Activated CD4-positive, alpha-beta T cell treated with anti-CD3 and anti-CD28 coated beads, Interleukin-2, Interleukin-6, amounts not matched to agents 100 ng/mL and 50 ng/mL, durations not matched to agents 16 hours and 8 hours (primary cell): Measurements from ENCODE around the gene GRK7.

Source experiments
- DNase-seq: peaks from one replicate; pipeline ENCODE4 v3.0.0-alpha.2; 2020

The GRK7 gene, protein sequence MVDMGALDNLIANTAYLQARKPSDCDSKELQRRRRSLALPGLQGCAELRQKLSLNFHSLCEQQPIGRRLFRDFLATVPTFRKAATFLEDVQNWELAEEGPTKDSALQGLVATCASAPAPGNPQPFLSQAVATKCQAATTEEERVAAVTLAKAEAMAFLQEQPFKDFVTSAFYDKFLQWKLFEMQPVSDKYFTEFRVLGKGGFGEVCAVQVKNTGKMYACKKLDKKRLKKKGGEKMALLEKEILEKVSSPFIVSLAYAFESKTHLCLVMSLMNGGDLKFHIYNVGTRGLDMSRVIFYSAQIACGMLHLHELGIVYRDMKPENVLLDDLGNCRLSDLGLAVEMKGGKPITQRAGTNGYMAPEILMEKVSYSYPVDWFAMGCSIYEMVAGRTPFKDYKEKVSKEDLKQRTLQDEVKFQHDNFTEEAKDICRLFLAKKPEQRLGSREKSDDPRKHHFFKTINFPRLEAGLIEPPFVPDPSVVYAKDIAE (N-terminal part only)

DNA sequence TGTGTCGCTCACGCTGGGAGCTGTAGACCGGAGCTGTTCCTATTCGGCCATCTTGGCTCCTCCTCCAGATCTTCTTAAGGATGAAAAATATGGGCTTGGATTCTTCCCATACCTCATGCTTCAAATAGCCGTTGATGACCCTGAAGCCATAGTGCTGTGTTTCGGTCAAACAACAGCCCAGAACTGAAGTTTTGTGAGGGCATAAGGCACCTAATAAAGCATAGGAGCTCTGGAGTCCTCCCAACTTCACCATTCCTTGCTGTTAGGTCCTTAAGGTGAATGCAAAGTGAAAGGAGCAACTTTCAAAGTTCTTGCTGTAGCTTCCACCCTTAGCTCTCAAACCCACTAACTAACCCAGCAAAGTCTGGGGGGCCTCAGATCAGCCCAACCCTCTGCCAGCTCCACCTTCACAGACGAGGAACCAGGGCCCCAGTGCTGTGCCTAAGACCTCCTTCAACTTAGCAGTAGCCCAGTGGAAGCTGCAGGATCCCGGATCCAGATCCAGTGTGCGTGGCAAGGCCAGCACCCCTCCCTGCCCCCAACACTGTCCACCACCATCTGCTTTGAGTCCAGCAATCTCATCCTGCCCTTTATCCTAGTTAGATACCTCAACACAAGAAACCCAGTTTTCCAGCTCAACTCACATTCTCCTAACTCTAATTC is at the start of gene GRK7:
TSS of gene GRK7 (plus strand) at position 321 of the 663 bp plus-strand sequence. CDS start 14,877 bp downstream, outside the sequence.
- DNase-seq, result no peak

DNA sequence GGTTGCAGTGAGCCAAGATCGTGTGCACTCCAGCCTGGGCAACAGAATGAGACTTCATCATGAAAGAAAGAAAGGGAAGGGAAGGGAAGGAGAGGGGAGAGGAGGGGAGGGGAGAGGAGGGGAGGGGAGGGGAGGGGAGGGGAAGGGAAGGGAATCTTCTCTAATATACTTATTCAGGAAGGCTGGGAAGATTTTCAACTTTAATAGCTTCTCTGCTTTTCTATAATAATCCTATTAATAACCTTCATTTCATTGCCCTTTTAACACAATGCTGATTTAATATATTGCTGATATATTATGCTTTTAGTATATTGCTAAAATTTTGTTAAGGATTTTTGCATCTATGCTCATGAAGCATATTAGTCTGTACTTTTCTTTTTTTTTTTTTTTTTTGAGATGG is 48.5 kb upstream of the GRK7 start:
- DNase-seq, result no peak

DNA sequence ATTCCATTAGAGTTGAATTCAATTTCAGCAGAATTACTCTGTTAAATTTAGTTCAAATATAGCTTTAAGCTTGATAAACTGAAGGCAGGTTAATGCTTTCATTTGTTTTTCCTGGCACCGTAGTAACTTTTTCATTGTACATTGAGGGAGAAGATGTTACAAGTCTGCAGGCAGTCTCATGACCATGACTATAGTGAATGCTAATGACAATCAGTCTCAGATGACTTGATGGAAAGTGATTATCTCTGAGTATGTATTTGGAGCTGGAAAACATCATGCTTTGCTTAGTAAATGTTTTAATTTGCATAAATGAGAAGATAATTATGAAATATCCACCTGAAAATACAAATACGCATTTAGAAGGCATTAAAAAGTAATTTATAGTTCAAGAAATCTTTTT is 41.1 kb upstream of the GRK7 start:
- no peak for DNase-seq

DNA sequence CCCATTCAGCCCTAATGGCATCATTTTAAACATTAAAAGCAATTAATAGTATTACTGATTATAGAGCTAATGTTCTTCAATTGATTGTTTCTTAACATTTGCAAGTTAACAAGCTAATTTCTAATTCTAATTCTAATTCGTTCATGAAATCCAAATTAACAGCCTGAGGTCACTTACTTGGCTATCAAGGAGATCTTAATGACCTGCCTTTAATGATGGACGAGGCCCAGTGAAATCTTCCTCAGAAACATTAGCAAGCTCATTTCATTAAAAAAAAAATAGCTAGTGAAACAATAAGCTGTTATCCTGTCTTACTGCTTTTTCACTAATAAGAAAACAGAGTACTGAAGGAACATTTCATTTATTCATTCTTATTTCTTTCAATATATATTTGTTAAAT is 40.6 kb upstream of the GRK7 start:
- DNase-seq, result no peak

DNA sequence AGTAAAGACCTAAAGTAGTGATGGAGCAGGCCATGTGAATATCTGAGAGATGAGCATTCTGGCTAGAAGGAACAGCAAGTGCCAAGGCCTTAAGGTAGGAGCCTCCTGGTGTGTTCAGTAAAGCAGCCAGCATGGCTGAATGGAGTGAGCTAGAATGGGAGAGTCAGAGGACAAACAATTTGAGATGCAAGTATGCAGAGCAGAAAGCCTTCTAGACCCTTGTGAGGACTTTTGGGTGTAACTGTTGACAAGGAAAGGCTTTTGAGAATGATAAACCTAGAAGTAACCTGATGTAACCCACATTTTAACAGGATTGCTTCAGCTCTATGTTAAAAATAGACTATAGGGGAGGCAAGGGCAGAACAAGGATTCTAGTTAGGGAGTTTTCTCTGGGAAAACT is 40.0 kb upstream of the GRK7 start:
- DNase-seq, result no peak

DNA sequence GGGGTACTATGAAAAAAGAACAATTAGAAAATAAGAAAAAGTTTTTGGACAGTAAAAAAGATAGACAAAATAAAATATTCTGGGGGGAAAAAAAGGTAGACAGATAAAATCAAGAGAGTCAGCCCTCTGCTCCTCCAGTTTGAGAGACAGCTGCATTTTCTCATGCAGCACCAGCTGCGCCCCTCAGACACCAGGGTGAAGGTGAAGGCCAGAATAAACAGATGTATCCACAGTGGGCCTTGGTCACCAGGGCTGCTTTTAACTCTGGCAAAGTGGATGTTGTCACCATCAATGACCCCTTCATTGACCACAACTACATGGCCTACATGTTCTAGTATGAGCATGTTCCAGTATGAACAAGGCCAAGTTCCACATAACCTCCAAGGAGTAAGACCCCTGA is 39.0 kb upstream of the GRK7 start:
- no peak for DNase-seq

DNA sequence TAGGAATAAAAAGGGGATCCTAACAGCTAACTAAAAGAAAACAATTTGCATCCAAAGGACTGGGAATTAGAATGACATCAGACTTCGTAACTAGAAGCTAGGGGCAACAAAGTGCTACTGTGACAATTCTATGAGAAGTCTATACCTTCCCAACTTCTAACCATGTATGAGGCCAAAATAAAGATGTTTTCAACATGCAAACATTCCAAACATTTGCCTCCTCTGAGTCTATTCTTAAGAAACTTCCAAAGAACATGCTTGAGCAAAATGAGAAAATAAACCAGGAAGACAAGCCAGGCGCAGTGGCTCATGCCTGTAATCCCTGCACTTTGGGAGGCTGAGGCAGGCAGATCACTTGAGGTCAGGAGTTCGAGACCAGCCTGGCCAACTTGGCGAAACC is 38.2 kb upstream of the GRK7 start:
- DNase-seq, result no peak

DNA sequence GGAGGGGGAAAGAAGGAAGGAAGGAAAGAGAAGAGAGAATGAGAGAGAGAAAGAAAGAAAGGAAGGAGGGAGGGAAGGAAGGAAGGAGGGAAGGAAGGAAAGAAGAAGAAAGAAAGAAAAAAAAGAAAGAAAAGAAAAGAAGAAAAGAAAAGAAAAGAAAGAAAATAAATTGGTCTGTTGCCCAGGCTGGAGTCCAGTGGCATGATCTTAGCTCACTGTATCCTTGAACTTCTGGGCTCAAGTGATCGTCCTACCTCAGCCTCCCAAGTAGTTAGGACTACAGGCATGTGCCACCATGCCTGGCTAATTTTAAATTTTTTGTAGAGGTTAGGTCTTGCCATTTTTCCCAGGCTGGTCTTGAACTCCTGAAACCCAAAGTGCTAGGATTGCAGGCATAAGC is 36.7 kb upstream of the GRK7 start:
- DNase-seq, result no peak

DNA sequence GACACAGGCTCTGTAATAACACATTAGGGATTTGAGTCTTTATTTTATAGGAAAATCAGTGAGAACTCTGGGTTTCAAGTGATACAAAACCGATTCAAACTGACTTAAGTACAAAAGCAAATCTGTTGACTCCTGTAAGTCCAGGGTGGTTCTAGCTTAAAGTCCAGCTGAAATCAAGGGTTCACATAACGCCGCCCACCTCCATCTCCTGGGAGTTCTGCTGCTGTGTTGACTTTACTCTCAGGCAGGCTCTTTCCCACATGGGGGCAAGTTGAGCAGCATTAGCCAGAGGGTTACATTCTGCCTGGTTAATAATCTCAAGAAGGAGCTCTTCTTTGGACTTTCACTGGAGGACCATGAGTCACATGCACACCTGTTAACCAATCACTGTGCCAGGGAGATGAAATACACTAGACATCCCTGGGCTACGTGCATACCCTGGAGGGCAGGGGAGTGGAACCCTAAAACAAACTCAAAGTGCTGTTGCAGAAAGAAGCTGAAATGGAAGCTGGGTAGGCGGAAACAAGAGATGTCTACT is 34.8 kb upstream of the GRK7 start:
- DNase-seq, result no peak

DNA sequence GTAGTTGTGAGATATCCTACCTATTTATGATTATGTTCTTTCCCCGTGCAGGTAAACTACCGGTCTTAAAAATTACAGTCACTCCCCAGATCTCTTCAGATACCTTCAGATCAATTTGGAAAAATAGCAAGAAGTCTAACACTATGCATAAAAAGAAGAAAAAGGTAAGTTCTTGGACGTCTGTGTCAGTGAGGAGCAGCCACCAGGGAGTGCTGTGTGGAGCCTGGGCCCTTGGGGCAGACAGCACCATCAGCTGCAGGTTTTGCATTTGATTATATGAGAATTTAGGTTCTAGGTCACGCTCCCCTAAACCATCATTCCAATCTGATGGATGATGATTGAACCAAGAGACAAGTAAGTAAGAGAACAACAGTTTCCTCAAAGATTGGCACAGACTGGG is 34.0 kb upstream of the GRK7 start:
- DNase-seq, result no peak

DNA sequence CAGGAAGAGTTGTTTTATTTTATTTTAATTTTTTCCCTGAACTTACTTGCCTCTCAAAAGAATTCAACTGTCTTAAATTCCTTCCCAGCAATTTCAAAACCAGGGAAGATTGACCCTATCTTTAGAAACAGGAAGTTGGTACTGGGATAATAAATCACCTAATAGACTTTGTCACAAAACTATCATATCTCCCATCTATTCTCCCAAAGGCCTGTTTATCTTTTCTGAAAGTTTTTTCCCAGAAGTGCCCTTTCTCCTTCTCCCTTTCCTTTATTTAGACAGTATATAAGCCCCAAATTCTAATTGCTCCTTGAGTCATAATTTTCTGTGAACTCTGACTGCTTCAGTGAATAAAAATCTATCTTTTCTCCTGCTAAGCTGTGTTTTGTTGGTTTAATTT is 28.0 kb upstream of the GRK7 start:
- DNase-seq, result no peak

DNA sequence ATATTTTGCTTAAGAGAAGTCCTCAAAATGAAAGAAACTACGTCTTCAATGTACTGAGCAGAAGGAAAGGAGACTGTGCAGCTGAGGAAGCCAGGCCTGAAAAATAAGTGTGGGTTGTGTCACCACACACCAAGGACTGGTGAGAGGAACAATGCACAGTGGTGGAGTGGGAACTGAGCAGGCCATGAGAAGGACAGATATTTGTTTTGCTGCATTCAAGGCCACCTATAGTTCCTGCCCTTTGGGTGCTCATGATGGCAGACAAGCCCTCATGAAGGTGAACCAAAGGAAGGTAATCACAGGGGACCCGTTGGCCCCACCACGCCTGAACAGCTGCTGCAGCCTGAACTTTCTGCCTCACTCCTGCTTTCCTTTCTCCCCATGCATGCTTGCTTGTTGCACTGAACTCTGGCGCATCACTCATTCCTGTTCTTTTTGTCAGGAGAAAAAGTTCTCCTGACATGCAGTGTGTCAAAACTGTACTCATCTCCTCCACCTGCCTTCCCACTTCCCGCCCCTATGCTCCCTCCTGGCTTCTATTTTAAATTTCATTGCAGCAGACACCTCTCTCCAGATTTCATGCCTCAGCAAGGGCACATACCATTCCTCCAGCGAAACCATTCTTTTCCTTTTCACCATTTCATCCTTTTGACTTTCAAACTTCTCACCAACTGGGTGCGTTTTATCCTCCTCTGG is 27.3 kb upstream of the GRK7 start:
- DNase-seq, result no peak

DNA sequence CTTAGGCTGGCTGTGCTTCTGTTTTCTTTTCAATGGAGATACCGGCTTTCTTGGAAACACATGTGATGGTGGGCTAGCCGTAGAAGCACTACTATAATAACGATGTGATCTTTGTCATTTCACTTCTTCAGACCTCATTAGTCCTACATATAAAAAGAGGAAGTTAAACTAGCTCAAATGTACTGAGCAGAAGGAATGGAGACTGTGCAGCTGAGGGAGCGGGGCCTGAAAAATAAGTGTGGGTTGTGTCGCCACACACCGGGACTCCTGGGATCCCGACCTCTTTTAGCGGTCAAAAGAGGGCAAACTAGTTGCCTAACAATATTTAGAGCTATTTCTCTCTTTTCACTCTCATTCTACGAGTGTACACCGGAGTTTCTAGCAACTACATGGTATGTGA is 26.1 kb upstream of the GRK7 start:
- DNase-seq, result no peak

DNA sequence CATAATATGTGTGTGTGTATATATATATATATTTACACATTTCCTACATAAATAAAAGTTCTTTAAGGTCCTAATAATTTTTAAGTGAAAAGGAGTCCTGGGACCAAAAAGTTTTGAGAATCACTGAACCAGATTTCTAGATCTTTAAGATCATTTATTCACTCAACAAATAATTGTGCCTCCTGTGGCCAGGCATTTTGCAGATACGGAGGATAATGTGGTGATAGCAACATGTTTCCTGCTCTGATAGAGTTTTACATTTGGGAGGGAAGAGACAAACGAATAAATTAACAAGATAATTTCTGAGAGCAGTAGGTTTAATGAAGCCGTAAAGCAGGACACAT is 25.6 kb upstream of the GRK7 start:
- DNase-seq, result no peak

DNA sequence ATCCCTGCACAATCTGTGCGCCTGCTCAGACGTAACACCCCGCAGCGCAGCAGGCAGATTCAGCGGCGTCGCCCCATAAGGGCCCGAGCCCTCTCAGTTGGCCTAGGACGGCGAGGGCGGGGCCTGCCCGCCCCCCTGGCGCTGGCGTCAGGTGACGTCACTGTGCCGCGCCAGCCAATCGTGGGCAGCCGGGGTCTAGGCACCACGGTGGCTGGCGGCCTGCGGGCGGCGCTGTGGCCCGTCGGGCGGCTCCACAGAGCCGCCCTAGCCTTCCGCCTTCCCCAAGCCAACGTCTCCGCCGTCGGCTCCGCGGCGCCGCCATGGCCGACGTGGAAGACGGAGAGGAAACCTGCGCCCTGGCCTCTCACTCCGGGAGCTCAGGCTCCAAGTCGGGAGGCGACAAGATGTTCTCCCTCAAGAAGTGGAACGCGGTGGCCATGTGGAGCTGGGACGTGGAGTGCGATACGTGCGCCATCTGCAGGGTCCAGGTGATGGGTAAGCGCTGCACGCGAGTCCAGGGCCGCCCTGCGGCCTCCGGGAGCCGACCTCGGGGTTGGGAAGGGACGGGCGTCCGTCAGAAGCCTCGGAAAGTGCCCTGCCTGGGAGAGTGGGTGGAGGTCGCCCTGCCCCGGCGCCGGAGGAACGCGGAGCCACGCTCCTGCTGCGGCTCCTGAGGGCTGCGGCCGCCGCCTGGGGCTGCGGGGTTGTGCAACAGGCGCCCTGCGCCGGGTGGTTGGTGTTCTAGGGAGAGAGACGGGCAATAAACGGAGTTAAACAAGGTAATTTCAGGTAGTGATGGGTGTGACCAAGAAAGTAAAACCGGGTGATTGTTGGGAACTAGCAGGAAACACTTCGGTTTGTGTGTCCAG is 25.0 kb upstream of the GRK7 start, which contains the start of gene RNF7:
TSS of gene RNF7 (plus strand) at position 277 of the 869 bp plus-strand sequence. CDS start at position 321, 44 bp downstream.
- peak; percentile 98 for DNase-seq

DNA sequence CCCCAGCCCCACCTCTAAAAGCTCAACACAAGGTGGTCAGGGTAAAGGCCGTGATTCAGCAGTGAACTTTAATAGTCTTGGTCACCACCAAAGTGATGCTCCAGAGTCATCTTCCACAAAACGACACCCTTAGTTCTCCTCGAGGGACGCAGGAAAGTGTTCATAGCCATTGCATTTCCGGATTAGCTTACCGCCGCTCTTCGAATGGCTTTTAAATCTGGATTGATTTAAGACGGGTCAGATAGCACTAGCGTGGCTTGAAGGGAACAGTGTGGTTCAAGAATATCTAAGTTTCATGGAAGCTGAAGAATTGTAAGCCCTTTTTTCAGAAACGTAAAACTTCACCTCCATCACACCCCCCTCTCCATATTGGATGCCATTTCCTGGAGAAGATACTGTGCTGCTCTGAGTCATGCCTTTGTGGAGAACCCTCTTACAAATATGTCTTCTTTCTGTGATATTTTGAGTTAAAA is 24.3 kb upstream of the GRK7 start:
- peak; percentile 56 for DNase-seq

DNA sequence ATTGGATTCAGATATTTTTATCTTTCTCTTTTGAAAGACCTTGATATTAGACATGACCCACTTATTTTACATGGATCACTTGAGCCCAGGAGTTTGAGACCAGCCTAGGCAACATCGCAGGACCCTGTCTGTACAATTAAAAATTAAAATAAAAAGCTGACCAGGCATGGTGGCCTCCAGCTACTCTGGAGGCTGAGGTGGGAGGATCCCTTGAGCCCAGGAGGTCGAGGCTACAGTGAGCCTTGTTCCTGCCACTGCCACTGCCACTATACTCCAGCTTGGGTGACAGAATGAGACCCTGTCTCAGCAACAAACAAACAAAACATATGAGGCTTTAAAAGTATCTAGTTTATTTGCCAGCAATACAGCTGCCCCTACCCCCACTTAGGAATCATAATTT is 23.5 kb upstream of the GRK7 start:
- peak; percentile 10 for DNase-seq

DNA sequence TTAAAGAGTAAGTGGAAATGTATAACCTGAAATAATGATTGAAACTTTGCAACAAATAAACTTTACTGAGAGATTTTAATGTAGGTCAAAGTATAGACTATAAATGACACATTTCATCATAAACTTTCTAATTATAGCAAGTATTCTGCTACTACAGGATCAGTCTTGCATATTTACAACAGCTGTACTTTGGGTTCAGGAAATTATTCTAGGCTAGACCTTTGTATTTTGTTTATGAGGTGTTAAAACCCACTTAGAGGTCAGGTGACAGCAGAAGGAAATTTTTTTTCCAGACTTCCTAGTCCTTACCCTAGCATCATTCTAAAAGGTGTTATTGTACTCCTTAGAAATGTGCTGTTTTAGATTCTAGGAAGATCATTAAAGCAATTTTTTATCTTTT is 22.9 kb upstream of the GRK7 start:
- DNase-seq, result no peak

DNA sequence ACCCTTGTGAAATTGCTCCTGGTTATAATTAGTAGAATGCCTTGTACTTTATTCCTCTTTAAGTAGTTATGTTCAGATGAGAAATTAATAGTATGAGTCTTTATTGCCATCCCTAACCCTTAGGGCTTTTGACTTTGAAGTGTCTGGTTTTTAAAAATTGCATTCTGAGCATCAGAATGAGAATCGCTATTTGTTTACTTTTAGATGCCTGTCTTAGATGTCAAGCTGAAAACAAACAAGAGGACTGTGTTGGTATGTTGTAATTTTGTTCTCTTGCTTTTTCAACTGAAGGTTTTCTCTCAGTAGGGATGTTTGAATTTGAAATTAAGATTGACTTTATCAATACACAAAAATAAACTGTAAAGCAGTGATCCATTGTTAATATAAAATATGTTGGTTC is 19.9 kb upstream of the GRK7 start:
- no peak for DNase-seq

DNA sequence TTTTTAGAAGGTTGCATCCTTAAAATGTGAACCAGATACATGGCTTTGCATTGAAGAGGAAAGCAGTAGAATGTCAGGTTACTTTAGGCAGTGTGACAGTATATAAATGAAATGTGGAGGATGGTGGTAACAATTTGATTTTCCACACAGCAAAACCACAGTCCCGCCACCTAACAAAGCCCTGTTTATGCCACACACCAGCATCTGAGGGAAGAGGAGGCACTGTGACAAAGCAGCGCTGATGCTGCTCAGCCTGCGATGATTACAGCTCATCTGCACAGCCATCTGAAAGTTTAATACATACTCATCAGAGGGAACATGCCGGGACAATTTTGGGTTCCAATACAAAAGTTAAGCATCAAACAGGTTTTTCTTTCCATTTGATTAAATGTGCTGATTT is 16.2 kb upstream of the GRK7 start:
- DNase-seq, result no peak

DNA sequence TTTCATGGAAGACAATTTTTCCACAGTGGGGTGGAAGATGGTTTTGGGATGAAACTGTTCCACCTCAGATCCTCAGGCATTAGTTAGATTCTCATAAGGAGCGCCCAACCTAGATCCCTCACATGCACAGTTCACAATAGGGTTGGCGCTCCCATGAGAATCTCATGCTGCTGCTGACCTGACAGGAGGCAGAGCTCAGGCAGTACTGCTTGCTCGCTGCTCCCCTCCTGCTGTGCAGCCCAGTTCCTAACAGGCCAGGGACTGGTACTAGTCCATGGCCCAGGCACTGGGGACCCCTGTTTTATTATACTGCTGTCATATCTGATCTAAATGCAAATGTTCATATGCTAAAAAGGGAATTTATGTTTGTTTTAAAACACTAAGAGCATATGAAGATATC is 9.8 kb upstream of the GRK7 start:
- DNase-seq, result no peak

DNA sequence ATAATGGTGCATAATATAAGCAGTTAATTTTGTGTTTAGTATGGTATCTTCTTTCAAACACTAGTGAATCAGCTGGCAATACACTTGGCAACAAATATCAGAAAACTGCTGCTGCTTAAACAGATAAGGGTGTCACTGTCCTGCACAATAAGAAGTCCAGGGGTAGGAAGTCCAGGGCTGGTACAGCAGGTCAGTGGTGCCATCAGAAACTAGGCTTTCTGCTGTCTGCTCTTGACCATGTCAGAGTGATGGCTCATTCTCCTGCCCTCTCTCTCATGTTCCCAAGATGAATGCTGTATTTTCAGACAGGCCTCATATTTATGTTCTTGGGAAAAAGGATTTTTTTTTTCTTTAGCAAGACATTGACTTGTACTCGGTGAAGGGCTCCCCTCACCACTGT is 9.2 kb upstream of the GRK7 start:
- no peak for DNase-seq
